Type B pancreatic cell (in vitro differentiated cells): Measurements from ENCODE around the gene EPS8L3. TPM values are rescaled to one million over a fixed set of nuclear protein-coding genes. Genes with fewer than 3 reads are reported as not detected.

Source experiments
- DNase-seq: peaks from one replicate; pipeline ENCODE4 v3.0.0; 2021; ENCODE audit warnings: mixed read lengths; ENCODE audit not compliant: unreplicated experiment; ENCODE audit errors: extremely low spot score
- H3K27ac Mint-ChIP-seq: 2 replicates; pipeline ENCODE4 v1.8.0; 2021; ENCODE audit warnings: mild to moderate bottlenecking, mixed read lengths
- H3K27me3 Mint-ChIP-seq: 2 replicates; pipeline ENCODE4 v1.8.0; 2021; ENCODE audit warnings: mixed read lengths
- H3K36me3 Mint-ChIP-seq: 2 replicates; pipeline ENCODE4 v1.8.0; 2021; ENCODE audit warnings: mixed read lengths
- H3K4me1 Mint-ChIP-seq: one replicate; pipeline ENCODE4 v1.8.0; 2021; ENCODE audit warnings: mixed read lengths; ENCODE audit not compliant: unreplicated experiment
- H3K4me3 Mint-ChIP-seq: 2 replicates; pipeline ENCODE4 v1.8.0; 2021; ENCODE audit warnings: mild to moderate bottlenecking, mixed read lengths
- H3K9me3 Mint-ChIP-seq: 2 replicates; pipeline ENCODE4 v1.8.0; 2021; ENCODE audit warnings: mixed read lengths
- total RNA-seq: library from RNA; stranded (reverse); gene quantifications from 2 replicates; pipeline ENCODE4 v1.2.1, GENCODE V29; 2021; ENCODE audit warnings: low replicate concordance
- TF ChIP-seq, protein P1 (sequence below): fragments of 200-600 bp; sonication (generic); conservative IDR thresholded peaks from 2 replicates; pipeline ENCODE4 v1.5.0; 2021; ENCODE audit warnings: antibody characterized with exemption, mild to moderate bottlenecking

Gene EPS8L3
- total RNA-seq, 1 donor from 2014 or later: 9.9 TPM

DNA sequence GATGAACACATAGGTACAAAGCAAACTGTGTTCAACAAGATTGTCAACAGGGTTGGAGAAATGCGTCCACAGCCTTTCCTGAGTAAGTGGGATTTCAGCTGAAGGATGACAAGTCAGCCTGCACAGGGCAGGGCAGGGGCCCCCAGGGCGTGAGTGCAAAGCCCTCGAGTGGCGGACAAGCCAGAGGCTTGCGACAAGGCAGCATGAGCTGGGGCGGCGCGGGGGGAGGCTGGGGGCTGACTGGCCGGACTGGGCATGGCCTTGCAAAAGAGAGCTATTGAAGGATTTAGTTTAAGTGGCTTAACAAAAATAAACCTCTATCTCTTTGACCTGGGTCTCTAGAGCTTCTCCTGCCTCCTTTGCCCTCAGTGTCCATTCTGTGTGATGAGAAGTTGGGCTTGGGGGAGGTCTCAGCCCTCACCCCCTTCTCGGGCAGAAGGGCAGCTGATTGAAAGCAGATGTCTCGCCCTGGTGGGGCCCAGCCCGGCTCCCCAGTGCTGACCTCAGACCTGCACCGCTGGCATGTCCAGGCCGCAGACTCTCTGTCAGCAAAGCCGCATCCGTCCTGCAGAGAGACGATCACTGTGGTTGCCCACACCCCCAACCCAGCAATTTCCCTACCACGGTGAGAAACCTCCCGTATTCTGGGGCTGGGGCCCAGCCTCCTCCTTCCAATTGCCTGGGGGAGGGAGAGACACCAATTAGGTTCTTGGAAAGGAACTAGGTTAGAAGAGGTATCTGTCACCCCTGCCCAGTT is 24.3 kb upstream of the EPS8L3 start:
- peaks cover 59% of the 10 kb centered on the region for H3K4me1 Mint-ChIP-seq

DNA sequence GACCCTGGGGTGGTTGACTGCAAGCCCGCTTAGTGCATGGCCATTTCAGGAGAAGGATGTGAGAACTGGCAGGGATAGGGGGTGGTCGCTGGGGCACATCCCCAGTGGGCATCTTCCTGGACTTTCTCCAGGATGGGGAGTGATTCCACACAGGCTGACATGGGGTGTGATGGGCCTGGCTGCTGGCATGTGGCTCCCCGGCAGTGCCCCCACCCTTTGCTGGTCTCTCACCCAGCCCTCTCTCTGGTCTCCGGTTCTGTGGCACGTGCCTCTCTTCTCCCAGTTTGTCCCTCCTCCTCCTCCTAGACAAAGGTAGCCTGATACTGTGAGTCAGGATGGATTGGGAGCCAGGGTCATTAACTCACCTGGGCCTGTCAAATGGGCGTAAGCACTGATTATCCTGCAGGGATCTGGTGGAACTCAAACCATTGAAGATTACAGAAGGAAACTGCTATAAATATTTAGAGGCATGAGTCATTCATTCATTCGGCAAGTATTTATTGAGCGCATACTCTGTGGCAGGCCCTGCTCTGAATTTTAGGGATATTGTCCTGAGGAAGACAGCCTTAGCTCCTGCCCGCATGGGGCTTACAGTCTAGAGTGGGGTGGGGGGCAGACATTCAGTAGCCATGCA is 23.6 kb upstream of the EPS8L3 start:
- Mint-ChIP-seq H3K27ac (peak overlapping the region; percentile 70), H3K36me3 (no peaks in the 10 kb centered on the region), H3K9me3 (no peaks in the 10 kb centered on the region), H3K4me3 (no peak overlapping the region), H3K27me3 (no peaks in the 10 kb centered on the region), H3K4me1 (peaks cover 58% of the 10 kb centered on the region)
- no peak for DNase-seq
- TF ChIP-seq, protein P1, sequence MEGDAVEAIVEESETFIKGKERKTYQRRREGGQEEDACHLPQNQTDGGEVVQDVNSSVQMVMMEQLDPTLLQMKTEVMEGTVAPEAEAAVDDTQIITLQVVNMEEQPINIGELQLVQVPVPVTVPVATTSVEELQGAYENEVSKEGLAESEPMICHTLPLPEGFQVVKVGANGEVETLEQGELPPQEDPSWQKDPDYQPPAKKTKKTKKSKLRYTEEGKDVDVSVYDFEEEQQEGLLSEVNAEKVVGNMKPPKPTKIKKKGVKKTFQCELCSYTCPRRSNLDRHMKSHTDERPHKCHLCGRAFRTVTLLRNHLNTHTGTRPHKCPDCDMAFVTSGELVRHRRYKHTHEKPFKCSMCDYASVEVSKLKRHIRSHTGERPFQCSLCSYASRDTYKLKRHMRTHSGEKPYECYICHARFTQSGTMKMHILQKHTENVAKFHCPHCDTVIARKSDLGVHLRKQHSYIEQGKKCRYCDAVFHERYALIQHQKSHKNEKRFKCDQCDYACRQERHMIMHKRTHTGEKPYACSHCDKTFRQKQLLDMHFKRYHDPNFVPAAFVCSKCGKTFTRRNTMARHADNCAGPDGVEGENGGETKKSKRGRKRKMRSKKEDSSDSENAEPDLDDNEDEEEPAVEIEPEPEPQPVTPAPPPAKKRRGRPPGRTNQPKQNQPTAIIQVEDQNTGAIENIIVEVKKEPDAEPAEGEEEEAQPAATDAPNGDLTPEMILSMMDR: no peak

More for the DNA sequence above, 24.3 kb upstream of the EPS8L3 start:
- peak overlapping the region; percentile 70 for H3K27ac Mint-ChIP-seq
- no peaks in the 10 kb centered on the region for H3K27me3 Mint-ChIP-seq
- TF ChIP-seq, protein P1: no peak
- no peaks in the 10 kb centered on the region for H3K36me3 Mint-ChIP-seq
- DNase-seq: peak; percentile 65
- H3K4me3 Mint-ChIP-seq: no peak overlapping the region
- H3K9me3 Mint-ChIP-seq: no peaks in the 10 kb centered on the region

DNA sequence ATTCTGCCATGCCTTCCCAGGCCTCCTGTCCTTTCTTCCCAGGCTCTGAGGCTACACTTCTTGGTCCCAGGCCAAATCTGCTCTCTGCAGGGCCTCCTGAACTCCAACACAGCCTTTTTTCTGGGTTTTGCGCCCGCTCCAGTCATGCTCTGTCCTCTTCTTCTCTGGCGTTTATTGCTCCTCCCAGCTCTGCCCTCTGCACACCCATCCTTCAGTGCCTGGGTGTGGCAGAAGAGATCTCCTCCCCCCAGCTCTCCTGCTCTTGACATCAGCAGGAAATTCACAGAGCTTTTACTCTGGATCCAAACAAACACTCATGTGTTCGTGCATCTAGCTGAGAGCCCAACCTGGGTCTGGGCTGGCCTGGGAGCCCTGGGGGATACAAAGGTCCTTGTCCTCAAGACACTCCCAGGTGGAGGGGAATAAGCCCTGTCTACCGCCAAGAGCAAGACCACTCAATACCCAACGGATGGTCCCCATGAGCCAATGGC is 22.9 kb upstream of the EPS8L3 start:
- no peaks in the 10 kb centered on the region for H3K36me3 Mint-ChIP-seq
- H3K27me3 Mint-ChIP-seq: no peaks in the 10 kb centered on the region
- peak overlapping the region; percentile 64 for H3K27ac Mint-ChIP-seq
- TF ChIP-seq, protein P1: no peak
- H3K4me1 Mint-ChIP-seq: peaks cover 51% of the 10 kb centered on the region
- H3K4me3 Mint-ChIP-seq: no peak overlapping the region
- DNase-seq: no peak
- no peaks in the 10 kb centered on the region for H3K9me3 Mint-ChIP-seq

DNA sequence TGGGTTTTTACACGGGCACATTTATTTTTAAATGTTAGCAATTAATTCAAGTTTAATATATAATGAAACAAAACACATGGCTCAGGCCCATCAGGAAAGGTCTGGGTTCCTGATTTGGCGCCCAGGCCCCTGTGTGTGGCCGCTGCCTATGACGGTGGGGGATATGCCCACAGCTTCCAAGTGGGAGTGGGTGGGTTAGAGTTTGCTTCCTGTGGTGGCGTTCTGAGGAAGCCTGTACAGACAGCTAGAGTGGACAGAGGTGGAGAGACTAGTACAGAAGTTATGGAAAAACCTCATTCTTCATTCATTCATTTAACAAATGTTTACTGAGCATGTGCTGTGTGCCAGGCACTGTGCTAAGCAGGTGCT is 22.4 kb upstream of the EPS8L3 start:
- Mint-ChIP-seq H3K27ac (peak overlapping the region; percentile 64), H3K36me3 (no peaks in the 10 kb centered on the region), H3K27me3 (no peaks in the 10 kb centered on the region), H3K9me3 (no peaks in the 10 kb centered on the region), H3K4me3 (no peak overlapping the region), H3K4me1 (peaks cover 46% of the 10 kb centered on the region)
- no peak for DNase-seq
- TF ChIP-seq, protein P1: no peak

DNA sequence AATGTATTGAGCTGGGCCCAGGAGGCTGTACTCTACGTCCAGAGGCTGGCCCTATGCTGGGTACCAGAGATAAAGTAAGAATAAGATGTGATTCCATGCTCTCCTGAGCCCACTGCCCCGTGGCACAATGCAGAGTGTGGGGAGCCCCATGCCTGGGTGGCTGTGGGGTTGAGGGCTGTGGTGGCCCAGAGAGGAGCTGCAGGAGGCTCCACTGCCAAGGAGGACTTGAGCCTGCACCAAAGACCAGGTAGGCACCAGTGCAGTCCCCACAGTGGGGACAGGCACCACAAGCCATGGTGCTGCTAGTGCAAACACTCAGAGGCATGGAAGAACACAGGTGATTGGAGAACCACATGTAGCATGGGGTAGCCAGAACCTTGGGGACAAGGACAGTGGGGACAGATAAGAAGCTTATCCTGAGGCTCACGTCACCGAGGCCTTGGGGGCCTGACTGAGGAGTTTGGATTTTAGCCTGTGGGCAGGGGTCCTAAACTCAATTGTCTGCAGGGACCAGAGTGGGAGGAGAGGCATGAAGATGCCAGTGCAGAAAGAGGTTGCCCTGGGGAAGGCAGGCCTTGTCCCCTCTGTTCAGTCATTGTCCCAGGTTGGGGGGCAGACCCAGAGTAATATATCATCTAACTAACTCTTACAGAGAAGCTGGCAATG is 21.9 kb upstream of the EPS8L3 start:
- Mint-ChIP-seq H3K27ac (no peak overlapping the region), H3K4me1 (peaks cover 46% of the 10 kb centered on the region), H3K4me3 (no peak overlapping the region), H3K27me3 (no peaks in the 10 kb centered on the region), H3K36me3 (no peaks in the 10 kb centered on the region), H3K9me3 (no peaks in the 10 kb centered on the region)
- TF ChIP-seq, protein P1: no peak
- no peak for DNase-seq
